HG03460 (cell line): ENCODE data around the gene PRKD3.
"Not testable (repeated sequence)": the region's sequence is repeated elsewhere in the genome, so short reads cannot be mapped to it uniquely, and the experiment has no call there.

Experiments used
- ATAC-seq: cut with Tn5 transposase; IDR thresholded peaks from one replicate; pipeline ENCODE4 v1.9.1; 2021; ENCODE audit not compliant: unreplicated experiment

PRKD3 gene

GRCh38 chr2:37317746-37318145 lies 6.9 kb downstream of the PRKD3 start:
- no peak for ATAC-seq

DNA sequence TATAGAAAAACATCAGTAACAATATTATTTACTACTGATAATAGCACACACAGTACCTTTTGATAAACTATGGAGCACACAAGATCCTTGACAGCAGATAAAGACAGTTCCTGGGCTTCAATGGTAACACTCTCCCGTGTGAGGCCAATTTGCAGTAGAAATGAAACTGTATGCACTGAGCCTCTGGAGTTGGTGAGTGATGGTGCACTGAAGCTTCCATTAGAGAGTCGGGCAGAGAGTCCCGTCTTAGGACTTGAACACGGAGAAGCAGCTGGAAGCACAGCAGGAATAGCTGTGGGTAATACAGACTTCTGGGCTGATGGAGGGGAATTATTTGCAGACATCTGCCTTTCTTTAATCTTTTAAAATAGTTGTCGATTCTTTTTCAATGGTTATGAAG lies 8.5 kb downstream of the PRKD3 start:
- ATAC-seq = no peak

DNA sequence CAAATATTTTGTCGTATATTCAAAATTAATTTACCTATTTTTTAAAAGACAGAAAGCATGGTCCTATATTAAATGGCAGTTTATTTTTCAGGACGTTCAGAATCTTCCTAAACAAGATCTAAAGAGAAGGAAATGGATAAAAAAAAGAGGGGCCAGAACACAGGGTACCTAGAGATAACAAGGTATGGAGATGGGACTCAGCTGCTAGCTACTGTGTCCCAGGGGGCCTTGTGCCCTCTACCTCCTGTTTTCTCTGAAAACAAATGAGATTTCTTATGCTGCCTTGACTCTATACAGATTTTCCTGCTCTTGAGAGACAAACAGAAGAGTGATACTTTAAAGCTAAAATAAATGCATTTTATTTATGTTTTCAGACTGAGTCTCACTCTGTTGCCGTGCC lies 9.3 kb downstream of the PRKD3 start:
- ATAC-seq = no peak

- no peak for ATAC-seq
Observed at GRCh38 chr2:37307500-37307899, 17.1 kb downstream of the PRKD3 start.

DNA sequence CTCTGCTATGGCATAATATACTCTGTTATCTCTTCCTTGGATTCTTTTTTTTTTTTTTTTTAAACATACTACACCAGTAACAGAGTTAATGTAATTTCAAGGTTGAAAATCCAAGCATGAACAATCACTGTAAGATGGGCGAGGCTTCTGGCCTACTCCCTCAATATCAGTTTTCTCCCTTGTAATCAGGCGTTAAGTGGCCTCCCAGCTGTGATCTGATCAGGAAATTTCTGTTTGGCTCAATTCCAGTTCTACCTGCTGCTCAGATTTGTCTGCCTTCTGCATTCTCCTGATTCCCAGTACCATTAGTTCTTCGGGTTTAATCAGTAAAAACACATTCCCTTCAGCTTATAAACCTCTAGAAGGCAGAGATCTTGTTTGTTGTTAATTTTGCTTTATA lies 18.6 kb downstream of the PRKD3 start:
- ATAC-seq = no peak

GRCh38 chr2:37302701-37303252 lies 21.9 kb downstream of the PRKD3 start:
- no peak for ATAC-seq

GRCh38 chr2:37301408-37301807 lies 23.2 kb downstream of the PRKD3 start:
- ATAC-seq = no peak

GRCh38 chr2:37300578-37300977 lies 24.1 kb downstream of the PRKD3 start:
- ATAC-seq = no peak

DNA sequence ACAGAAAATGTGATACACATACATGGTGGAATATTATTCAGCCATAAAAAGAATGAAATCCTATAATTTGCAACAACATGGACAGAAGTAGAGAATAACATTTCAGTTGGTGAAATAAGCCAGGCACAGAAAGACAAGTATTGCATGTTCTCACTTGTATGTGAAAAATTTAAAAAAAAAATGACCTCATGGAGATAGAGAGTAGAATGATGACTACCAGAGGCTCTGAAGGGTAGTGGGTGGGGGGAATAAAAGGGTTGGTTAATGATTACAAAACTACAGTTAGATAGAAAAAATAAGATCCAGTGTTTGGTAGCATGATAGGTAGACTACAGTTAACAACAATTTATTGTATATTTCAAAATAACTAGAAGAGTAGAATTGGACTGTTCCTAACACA lies 24.5 kb downstream of the PRKD3 start:
- ATAC-seq = no peak

DNA sequence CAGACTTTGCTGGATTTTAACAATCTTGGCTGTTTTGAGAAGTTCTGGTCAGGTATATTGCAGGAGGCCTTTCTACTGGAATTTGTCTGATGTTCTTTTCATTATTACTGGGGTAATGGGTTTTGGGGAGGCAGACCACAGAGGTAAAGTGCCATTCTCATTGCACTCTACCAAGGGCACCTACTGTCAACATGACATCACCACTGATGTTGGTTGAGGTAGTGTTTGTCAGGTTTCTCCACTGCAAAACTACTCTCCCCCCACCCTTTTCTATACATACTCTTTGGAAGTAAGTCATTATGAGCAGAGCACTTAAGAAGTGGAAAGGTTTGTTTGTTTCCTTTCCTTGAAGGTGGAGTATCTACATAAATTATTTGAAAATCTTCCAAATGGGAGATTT lies 27.0 kb downstream of the PRKD3 start:
- no peak for ATAC-seq

DNA sequence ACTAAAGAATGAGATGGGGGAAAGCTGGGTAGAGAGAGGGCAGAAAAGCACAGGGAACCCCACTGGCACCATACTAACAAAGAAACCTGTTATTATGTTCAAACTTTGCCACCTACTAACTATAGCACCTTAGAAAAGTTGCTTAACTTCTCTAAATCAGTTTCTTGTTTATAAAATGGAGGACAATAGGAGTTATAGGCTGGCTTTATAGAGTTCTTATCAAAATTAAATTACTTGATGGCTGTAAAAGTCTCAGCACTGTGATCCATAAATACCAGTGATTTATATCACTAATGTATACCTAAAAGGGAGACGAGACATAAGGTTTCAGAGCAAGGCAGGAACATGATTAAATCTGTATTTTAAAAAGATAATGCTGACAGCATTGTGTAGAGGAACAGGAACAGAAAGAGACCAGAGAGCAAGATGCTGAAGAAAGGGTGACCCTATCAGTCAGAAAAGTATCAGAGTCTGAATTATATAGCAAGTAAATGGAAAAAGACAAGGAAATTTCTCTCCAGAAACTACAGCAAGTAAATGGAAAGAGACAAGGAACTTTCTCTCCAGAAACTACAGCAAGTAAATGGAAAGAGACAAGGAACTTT lies 29.1 kb downstream of the PRKD3 start:
- ATAC-seq = no peak

DNA sequence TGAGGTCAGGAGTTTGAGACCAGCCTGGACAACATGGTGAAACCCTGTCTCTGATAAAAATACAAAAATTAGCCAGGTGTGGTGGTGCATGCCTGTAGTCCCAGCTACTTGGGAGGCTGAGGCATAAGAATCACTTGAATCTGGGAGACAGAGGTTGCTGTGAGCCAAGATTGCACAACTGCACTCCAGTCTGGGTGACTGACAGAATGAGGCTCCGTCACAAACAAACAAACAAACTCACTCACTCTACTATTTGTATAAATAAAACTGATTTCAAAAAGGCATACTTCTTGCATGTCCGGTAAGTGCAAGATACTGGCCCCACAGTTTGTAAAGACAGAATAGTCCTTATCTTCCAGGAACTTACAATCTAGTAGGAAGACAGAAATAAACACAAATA lies 29.8 kb downstream of the PRKD3 start:
- ATAC-seq = not testable (repeated sequence)

GRCh38 chr2:37291680-37292079 lies 33.0 kb downstream of the PRKD3 start:
- ATAC-seq = no peak

- no peak for ATAC-seq
Observed at GRCh38 chr2:37287966-37288365, 36.7 kb downstream of the PRKD3 start.

DNA sequence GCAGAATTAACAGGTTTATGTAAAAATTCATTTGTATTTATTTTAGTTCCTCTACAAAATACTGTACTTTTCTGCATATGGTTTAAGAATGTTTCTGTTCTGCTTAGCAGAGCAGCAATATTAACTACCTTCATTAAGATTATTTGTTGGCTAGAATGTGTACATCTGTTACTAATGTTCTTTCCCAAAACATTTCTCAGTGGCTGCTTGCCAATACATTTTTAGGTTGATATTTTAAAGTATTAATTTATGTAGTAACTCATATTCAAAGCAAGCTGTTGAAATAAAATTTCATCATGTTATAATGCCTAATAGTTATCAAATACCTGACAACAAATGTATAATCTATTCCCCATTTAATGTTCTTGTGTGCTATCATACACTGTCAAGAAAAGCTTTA lies 40.3 kb downstream of the PRKD3 start:
- ATAC-seq = no peak

GRCh38 chr2:37283207-37283606 lies 41.4 kb downstream of the PRKD3 start:
- no peak for ATAC-seq

- no peak for ATAC-seq
Observed at GRCh38 chr2:37282746-37283145, 41.9 kb downstream of the PRKD3 start.

- no peak for ATAC-seq
Observed at GRCh38 chr2:37281916-37282315, 42.7 kb downstream of the PRKD3 start.

DNA sequence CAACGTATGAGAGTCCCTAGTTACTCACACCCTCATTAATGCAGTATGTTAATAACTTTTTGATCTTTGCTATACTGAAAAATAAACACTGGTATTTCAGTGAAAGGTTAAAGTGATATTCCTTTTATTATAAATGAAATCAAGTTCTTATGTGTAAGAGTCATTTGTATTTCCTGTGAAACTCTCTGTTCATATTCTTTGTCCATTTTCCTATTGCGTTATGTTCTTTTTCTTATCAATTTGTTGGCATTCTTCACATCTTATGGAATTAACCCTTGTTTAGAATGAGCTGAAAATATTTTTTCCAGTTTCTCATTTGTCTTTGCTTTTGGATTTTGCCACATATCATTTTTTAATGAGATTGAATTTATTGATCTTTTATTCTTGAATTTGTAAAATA lies 48.3 kb downstream of the PRKD3 start:
- no peak for ATAC-seq
